HG03378 (cell line): ENCODE measurements around the gene FARP1.

ENCODE experiments used
- ATAC-seq: cut with Tn5 transposase; IDR thresholded peaks from one replicate; pipeline ENCODE4 v1.9.1; 2021; ENCODE audit warnings: mild to moderate bottlenecking, moderate library complexity; ENCODE audit not compliant: unreplicated experiment

The FARP1 gene

GRCh38 chr13:98385606-98386005 is 242.7 kb downstream of the FARP1 start:
- ATAC-seq, result no peak

DNA sequence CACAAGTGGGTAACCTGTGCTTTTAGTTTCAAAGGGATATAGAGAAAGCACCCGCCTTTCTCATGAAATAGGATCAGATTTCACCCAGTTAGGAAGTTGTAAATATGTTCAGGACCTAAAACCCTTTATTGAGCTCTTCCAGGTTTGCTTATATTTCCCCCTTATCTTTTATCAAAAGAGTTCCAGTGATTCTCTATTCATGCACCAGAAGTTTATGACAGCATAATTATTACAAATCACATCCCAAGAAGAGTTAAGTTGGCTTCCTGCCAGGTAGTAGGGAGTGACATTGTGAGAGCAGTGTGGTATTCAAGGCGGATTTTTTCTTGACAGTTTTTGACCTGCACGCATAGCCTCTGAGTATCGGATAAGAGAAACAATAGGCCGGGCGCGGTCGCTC is 243.7 kb downstream of the FARP1 start:
- no peak for ATAC-seq

DNA sequence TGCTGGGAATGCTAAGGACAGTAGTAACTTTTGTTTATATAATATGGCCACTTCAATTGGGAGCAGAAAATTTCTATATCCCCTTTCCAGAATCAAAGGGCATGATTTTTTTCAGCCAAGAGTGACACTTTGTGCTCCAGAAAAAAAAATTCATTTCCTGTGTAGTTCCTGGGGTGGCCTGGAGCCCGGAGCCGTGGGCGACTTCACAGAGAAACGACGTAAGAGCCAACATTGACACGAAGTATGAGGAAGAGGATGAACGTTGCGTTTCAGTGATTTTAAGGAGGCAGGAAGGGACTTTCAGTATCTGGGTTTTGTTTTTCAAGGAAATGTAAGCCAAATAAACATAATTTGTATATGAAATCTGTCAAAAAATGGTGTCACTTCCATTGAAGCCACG is 246.4 kb downstream of the FARP1 start:
- no peak for ATAC-seq

GRCh38 chr13:98390086-98390715 is 247.3 kb downstream of the FARP1 start:
- no peak for ATAC-seq

- no peak for ATAC-seq
These were observed 251.0 kb downstream of the FARP1 start for GRCh38 chr13:98393873-98394272.

DNA sequence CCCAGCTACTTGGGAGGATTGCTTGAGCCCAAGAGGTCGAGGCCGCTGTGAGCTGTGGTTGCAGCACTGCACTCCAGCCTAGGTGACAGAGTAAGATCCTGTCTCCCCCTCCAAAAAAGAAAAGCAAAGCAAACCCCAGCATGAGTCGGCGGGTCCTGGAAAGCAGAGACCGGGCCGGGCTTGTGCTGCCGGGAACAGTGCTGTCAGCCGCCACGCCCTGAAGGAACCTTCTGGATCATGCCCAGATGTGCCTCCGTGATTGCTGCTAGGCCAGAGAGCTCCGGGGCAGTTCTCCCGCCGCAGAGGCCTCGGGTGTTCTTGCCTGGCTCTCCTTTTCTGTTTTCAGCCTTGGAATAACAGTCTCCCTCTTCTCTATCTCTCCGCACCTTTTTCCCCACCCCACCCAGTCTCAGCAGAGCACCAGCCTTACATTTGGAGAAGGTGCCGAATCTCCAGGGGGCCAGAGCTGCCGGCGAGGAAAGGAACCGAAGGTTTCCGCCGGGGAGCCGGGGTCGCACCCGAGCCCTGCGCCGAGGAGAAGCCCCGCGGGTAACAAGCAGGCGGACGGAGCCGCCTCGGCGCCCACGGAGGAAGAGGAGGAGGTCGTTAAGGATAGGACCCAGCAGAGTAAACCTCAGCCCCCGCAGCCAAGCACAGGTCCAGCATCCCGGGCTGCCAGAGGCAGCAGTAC is 252.1 kb downstream of the FARP1 start:
- no peak for ATAC-seq

- ATAC-seq, result no peak
These were observed 253.3 kb downstream of the FARP1 start for GRCh38 chr13:98396071-98396710.

- no peak for ATAC-seq
These were observed 254.3 kb downstream of the FARP1 start for GRCh38 chr13:98397221-98397620.

GRCh38 chr13:98397861-98398260 is 255.0 kb downstream of the FARP1 start:
- ATAC-seq, result no peak

DNA sequence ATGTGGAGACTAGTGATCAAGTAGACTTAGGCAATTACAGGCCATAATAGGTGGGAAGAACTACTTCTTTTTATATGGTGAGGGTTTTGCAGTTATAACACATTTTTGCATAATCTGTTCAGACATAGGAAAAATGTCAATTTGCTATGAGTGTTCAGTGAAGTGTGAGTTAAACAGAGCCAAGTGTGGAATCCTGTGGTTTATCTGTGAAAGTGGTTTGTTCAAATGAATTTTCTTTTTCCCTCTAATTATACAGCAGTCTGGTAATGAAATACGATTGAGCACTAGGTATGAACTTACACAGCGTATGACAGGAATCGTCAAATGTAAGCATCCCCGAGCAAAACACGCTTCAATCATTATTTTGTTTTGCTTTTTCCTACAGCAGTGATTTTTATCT is 255.7 kb downstream of the FARP1 start:
- no peak for ATAC-seq

- ATAC-seq, result no peak
These were observed 256.9 kb downstream of the FARP1 start for GRCh38 chr13:98399756-98400155.

DNA sequence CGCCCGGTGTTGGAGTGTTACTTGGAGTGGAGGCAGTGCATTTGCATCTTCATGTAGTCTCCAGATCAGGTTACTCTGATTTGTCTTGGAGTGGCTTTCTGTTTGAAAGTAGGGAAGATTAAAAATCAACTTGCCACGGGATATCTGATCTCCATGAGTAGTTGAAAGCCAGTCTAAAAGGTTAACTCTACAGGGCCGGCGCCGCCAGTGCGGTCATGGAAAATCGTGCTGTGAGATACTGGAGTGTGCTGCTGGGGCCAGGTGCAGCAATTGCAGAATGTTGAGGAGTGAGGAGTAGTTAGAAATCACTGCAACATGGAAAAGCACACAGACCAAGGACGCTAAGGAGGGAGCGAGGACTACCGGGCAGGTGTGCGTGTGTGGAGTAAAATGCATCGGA is 259.0 kb downstream of the FARP1 start:
- ATAC-seq, result no peak

DNA sequence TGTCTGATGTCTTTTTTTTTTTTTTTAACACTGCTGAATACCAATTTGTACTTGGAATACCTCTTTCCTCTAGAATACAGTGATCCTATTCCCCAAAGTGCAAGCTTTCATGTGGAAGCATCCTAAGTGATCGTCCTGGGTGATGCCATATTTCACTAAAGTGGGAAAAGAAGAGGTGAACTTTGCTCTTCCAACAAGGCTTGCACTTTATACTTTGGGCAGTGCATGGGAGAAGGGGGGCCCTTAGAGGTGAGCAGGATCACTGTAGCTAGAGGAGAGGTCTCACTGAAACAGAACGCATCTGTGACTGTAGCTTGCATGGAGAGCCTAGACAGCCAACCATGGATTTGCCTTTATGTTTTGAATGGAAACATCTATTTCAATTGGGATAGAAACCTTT is 260.2 kb downstream of the FARP1 start:
- ATAC-seq, result no peak

- ATAC-seq, result no peak
These were observed 262.2 kb downstream of the FARP1 start for GRCh38 chr13:98405107-98405571.

GRCh38 chr13:98405690-98406344 is 262.9 kb downstream of the FARP1 start:
- ATAC-seq, result no peak

DNA sequence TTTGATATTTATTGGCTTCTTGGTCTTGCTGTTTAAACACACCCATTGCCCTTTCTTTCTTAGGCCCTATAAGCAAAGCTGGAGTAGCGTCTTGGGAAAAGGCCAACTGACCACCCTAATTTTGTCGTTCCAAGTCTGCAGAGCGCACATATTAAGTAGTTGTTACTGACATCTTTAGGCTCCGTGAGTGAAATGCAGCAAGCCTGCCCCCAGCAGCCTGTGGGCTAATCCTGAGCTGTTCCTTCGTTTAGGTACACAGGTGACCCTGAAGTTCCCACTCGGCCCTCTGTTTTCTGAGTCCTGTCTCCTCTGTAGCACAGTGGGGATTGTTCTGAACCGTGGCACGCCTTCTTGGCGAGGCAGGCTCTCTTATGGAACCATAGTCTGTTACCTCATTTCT is 263.5 kb downstream of the FARP1 start:
- no peak for ATAC-seq

DNA sequence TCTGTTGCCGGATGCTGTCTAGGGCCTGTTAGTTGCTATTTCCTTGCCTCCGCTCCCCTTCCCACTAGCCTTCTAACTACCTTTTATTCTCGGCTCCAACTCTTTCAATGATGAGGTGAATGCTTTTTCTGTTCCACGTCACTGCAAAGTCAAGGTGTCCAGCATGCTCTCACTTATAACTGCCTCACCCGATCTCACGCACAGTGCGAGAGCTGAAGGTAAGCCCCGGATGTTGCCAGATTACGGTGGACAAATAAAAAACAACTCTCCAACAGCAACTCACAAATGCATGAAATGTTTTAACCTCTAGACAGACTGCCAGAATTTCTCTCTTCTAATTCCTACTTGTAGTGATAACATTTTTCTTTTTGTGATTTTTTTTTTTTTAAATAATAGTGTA is 264.1 kb downstream of the FARP1 start:
- ATAC-seq, result no peak

DNA sequence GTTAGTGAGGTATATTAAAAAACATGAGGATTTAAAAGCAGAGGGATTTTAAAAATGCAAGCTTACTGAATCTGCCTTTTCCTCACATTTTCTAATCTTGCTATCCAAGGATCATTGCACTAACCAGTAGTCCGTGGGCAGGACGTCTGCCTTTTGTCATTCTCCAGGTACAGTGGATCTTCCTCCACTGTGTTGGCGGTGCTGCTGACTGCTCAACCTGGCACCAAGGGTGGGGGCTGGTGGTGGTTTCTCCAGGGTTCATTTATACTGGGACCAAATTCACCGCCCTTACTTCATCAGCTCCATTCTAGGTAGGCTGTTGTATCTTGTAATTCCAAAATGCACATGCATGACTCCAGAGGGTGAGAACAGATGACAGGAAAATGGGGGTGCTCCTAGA is 264.7 kb downstream of the FARP1 start:
- ATAC-seq, result no peak

GRCh38 chr13:98409281-98409680 is 266.4 kb downstream of the FARP1 start:
- ATAC-seq, result no peak

- no peak for ATAC-seq
These were observed 267.7 kb downstream of the FARP1 start for GRCh38 chr13:98410612-98411011.

DNA sequence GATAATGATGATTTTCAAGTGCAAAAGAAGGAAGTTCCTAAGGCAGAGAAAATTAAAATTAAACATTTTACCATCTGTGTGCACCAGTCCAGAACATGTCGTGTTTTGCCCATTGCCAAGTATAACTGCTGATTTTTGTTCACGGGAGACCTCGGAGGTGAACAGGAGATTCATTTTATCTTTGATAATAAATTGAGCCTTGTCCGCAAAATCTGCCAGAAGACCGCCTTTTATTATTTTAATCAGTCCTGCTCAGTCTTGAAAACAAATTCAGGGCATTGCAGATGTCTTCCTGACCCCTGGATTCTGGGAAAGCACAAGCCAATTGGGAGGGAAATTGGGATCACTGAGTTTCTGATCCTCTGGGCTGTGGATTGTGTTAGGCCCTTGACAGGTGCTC is 268.1 kb downstream of the FARP1 start:
- no peak for ATAC-seq
